Measurements from ENCODE around the gene ICE2. TPM values are rescaled to one million over a fixed set of nuclear protein-coding genes. Genes with fewer than 3 reads are reported as not detected.

The ICE2 gene
- total RNA-seq, 1 donor from 2014 or later = 95.3 TPM

DNA sequence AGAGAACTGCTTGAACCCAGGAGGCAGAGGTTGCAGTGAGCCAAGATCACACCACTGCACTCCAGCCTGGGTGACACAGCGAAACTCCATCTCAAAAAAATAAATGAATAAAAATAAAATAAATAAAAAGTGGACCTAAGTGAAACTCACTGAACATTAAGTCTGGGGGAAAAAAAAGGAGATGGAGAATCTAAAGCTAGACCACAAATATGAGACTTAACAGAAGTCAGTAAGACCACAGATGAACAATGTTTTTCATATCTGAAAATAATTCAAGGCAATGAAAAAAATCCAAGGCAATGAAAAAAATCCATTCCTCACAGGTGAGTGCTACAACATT lies 99.8 kb downstream of the ICE2 start:
- DNase-seq (ENCODE audit: low spot score) = no peak
- H3K27me3 Mint-ChIP-seq (ENCODE audit: insufficient read depth, low read depth) = peaks cover 3% of the 10 kb centered on the region
- H3K9ac ChIP-seq = no peak overlapping the region
- H3K27me3 ChIP-seq = peaks cover 44% of the 10 kb centered on the region
- TF ChIP-seq, protein P1, sequence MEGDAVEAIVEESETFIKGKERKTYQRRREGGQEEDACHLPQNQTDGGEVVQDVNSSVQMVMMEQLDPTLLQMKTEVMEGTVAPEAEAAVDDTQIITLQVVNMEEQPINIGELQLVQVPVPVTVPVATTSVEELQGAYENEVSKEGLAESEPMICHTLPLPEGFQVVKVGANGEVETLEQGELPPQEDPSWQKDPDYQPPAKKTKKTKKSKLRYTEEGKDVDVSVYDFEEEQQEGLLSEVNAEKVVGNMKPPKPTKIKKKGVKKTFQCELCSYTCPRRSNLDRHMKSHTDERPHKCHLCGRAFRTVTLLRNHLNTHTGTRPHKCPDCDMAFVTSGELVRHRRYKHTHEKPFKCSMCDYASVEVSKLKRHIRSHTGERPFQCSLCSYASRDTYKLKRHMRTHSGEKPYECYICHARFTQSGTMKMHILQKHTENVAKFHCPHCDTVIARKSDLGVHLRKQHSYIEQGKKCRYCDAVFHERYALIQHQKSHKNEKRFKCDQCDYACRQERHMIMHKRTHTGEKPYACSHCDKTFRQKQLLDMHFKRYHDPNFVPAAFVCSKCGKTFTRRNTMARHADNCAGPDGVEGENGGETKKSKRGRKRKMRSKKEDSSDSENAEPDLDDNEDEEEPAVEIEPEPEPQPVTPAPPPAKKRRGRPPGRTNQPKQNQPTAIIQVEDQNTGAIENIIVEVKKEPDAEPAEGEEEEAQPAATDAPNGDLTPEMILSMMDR (IDR thresholded peaks at IDR 0.05) = no peak
- no peak for TF ChIP-seq EZH2phosphoT487 (IDR thresholded peaks at IDR 0.05)
- TF ChIP-seq EZH2 (IDR thresholded peaks at IDR 0.05) = no peak
- H2AFZ ChIP-seq (replicated peaks) = no peak overlapping the region
- no peaks in the 10 kb centered on the region for H3K9me3 ChIP-seq (ENCODE audit: low read depth)
- H3K36me3 Mint-ChIP-seq = peaks cover 23% of the 10 kb centered on the region
- no peaks in the 10 kb centered on the region for H3K9me3 Mint-ChIP-seq
- peaks cover 29% of the 10 kb centered on the region for H3K4me1 ChIP-seq
- no peak overlapping the region for H3K4me3 ChIP-seq
- H3K27ac Mint-ChIP-seq = peak overlapping the region; percentile 37
- H3K4me3 Mint-ChIP-seq = no peak overlapping the region
- H4K20me1 ChIP-seq (ENCODE audit: low read depth) = no peaks in the 10 kb centered on the region
- no peaks in the 10 kb centered on the region for H3F3A ChIP-seq (ENCODE audit: low read depth)
- H3K4me2 ChIP-seq = no peak overlapping the region
- H3K27ac ChIP-seq = no peak overlapping the region
- H3K36me3 ChIP-seq = no peaks in the 10 kb centered on the region
- H3K79me2 ChIP-seq (ENCODE audit: low read depth) = no peaks in the 10 kb centered on the region
- peaks cover 45% of the 10 kb centered on the region for H3K4me1 Mint-ChIP-seq

- Histone ChIP-seq H3F3A (ENCODE audit: low read depth) (no peaks in the 10 kb centered on the region), H3K9me3 (ENCODE audit: low read depth) (no peaks in the 10 kb centered on the region), H3K9ac (no peak overlapping the region), H2AFZ (replicated peaks) (no peak overlapping the region), H3K4me2 (no peak overlapping the region), H3K27ac (no peak overlapping the region), H4K20me1 (ENCODE audit: low read depth) (no peaks in the 10 kb centered on the region), H3K79me2 (ENCODE audit: low read depth) (no peaks in the 10 kb centered on the region), H3K4me1 (peaks cover 30% of the 10 kb centered on the region), H3K36me3 (no peaks in the 10 kb centered on the region), H3K4me3 (no peak overlapping the region), H3K27me3 (peaks cover 48% of the 10 kb centered on the region)
- TF ChIP-seq EZH2phosphoT487 (IDR thresholded peaks at IDR 0.05) (no peak), EZH2 (IDR thresholded peaks at IDR 0.05) (no peak)
- TF ChIP-seq, protein P1 (IDR thresholded peaks at IDR 0.05) = no peak
- H3K4me1 Mint-ChIP-seq = peaks cover 62% of the 10 kb centered on the region
- H3K27ac Mint-ChIP-seq = peak overlapping the region; percentile 46
- no peaks in the 10 kb centered on the region for H3K9me3 Mint-ChIP-seq
- H3K36me3 Mint-ChIP-seq = peaks cover 15% of the 10 kb centered on the region
- peaks cover 4% of the 10 kb centered on the region for H3K27me3 Mint-ChIP-seq (ENCODE audit: insufficient read depth, low read depth)
- H3K4me3 Mint-ChIP-seq = no peak overlapping the region
- no peak for DNase-seq (ENCODE audit: low spot score)
These were observed 102.3 kb downstream of the ICE2 start for GRCh38 chr15:60376677-60377095.

GRCh38 chr15:60375306-60375705 lies 103.6 kb downstream of the ICE2 start:
- peaks cover 7% of the 10 kb centered on the region for H3K36me3 Mint-ChIP-seq
- no peak overlapping the region for H3K4me2 ChIP-seq
- no peak for DNase-seq (ENCODE audit: low spot score)
- TF ChIP-seq, protein P1 (IDR thresholded peaks at IDR 0.05) = no peak
- no peak for TF ChIP-seq EZH2phosphoT487 (IDR thresholded peaks at IDR 0.05)
- no peak for TF ChIP-seq EZH2 (IDR thresholded peaks at IDR 0.05)
- H3K36me3 ChIP-seq = no peaks in the 10 kb centered on the region
- H3K4me1 Mint-ChIP-seq = peaks cover 73% of the 10 kb centered on the region
- peaks cover 30% of the 10 kb centered on the region for H3K4me1 ChIP-seq
- H3K27ac Mint-ChIP-seq = peak overlapping the region; percentile 93
- H3K4me3 Mint-ChIP-seq = no peak overlapping the region
- no peak overlapping the region for H3K4me3 ChIP-seq
- peaks cover 2% of the 10 kb centered on the region for H3K27me3 Mint-ChIP-seq (ENCODE audit: insufficient read depth, low read depth)
- H3K27ac ChIP-seq = no peak overlapping the region
- no peaks in the 10 kb centered on the region for H3K9me3 Mint-ChIP-seq
- no peak overlapping the region for H3K9ac ChIP-seq
- no peaks in the 10 kb centered on the region for H3K9me3 ChIP-seq (ENCODE audit: low read depth)
- H3K27me3 ChIP-seq = peaks cover 53% of the 10 kb centered on the region
- no peaks in the 10 kb centered on the region for H3F3A ChIP-seq (ENCODE audit: low read depth)
- no peaks in the 10 kb centered on the region for H4K20me1 ChIP-seq (ENCODE audit: low read depth)
- no peaks in the 10 kb centered on the region for H3K79me2 ChIP-seq (ENCODE audit: low read depth)
- H2AFZ ChIP-seq (replicated peaks) = no peak overlapping the region
